ENCODE data around the gene ST8SIA5.

Gene ST8SIA5

GRCh38 chr18:46632401-46633071 is 124.3 kb downstream of the ST8SIA5 start:
- TF ChIP-seq CTCF (IDR thresholded peaks at IDR 0.05; ENCODE audit: low read depth, low read length, poor library complexity, severe bottlenecking) (no peak), EZH2phosphoT487 (IDR thresholded peaks at IDR 0.05; ENCODE audit: borderline replicate concordance, low read length) (no peak)
- H3K9me3 ChIP-seq (ENCODE audit: control insufficient read depth, insufficient read depth, low read length) = no peaks in the 10 kb centered on the region
- no peaks in the 10 kb centered on the region for H3K36me3 ChIP-seq (ENCODE audit: control insufficient read depth, low read length)
- H3K4me2 ChIP-seq (ENCODE audit: low read length) = no peak overlapping the region
- no peak overlapping the region for H3K27ac ChIP-seq (ENCODE audit: low read depth, low read length)
- no peak overlapping the region for H3K4me3 ChIP-seq (ENCODE audit: low read length)
- no peaks in the 10 kb centered on the region for H3K4me1 ChIP-seq (ENCODE audit: control insufficient read depth, low read length)
- H3K27me3 ChIP-seq (ENCODE audit: control insufficient read depth, low read length) = peaks cover 12% of the 10 kb centered on the region; the same call in 1 of the 2 replicates
- H3K79me2 ChIP-seq (ENCODE audit: control insufficient read depth, low read length) = no peaks in the 10 kb centered on the region
- no peaks in the 10 kb centered on the region for H4K20me1 ChIP-seq (ENCODE audit: control insufficient read depth, insufficient read depth, low read depth, low read length)
- H3F3A ChIP-seq (ENCODE audit: control insufficient read depth, insufficient read depth) = no peaks in the 10 kb centered on the region
- H3K9me2 ChIP-seq (replicated peaks; ENCODE audit: control insufficient read depth, low read length) = no peaks in the 10 kb centered on the region

DNA sequence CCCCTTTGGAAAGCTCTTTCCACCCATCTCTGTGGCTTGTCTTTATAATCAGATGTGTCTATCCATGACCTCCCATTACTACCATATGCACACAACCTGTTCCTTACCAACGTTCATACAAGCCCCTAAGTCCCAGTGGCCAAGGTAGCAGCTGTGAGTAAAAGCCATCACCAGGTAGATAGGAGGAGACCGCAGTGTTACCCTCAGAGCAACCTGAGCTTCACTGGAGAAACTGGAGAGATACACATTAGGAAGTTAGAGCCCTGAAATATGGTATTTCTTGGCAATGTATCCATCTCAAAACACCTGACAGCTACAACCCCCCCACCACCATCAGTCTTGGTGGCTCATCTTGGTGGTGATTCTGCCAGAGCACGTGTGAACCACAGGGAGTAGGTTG is 125.9 kb downstream of the ST8SIA5 start:
- no peaks in the 10 kb centered on the region for H3F3A ChIP-seq (ENCODE audit: control insufficient read depth, insufficient read depth)
- no peaks in the 10 kb centered on the region for H3K79me2 ChIP-seq (ENCODE audit: control insufficient read depth, low read length)
- H3K9me2 ChIP-seq (replicated peaks; ENCODE audit: control insufficient read depth, low read length) = no peaks in the 10 kb centered on the region
- H3K4me1 ChIP-seq (ENCODE audit: control insufficient read depth, low read length) = no peaks in the 10 kb centered on the region
- no peak overlapping the region for H3K27ac ChIP-seq (ENCODE audit: low read depth, low read length)
- TF ChIP-seq CTCF (IDR thresholded peaks at IDR 0.05; ENCODE audit: low read depth, low read length, poor library complexity, severe bottlenecking) (no peak), EZH2phosphoT487 (IDR thresholded peaks at IDR 0.05; ENCODE audit: borderline replicate concordance, low read length) (no peak)
- peaks cover 9% of the 10 kb centered on the region; the same call in 1 of the 2 replicates for H3K27me3 ChIP-seq (ENCODE audit: control insufficient read depth, low read length)
- no peaks in the 10 kb centered on the region for H4K20me1 ChIP-seq (ENCODE audit: control insufficient read depth, insufficient read depth, low read depth, low read length)
- no peaks in the 10 kb centered on the region for H3K36me3 ChIP-seq (ENCODE audit: control insufficient read depth, low read length)
- no peak overlapping the region for H3K4me2 ChIP-seq (ENCODE audit: low read length)
- no peak overlapping the region for H3K4me3 ChIP-seq (ENCODE audit: low read length)
- no peaks in the 10 kb centered on the region for H3K9me3 ChIP-seq (ENCODE audit: control insufficient read depth, insufficient read depth, low read length)

DNA sequence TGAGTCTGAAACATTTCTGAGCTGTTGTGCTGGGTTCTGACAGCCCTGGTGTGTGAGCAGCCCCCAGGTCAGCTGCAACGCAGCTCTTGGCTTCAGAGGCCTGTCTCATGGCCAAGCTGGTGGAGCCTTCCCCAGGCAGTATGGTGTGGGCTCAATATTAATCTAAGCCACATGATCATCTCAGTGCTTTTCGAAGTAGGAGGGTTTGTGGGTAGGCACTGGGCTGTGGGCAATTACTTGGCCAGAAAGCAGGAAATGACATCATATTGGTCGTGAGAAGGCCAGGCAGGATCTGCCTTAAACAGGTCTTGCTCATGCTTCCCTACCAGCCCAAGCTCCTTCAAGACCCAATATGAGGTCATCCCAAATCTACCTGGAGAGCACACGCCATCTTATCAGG is 126.7 kb downstream of the ST8SIA5 start:
- no peaks in the 10 kb centered on the region for H3K4me1 ChIP-seq (ENCODE audit: control insufficient read depth, low read length)
- H3K4me3 ChIP-seq (ENCODE audit: low read length) = no peak overlapping the region
- no peaks in the 10 kb centered on the region for H3K36me3 ChIP-seq (ENCODE audit: control insufficient read depth, low read length)
- no peaks in the 10 kb centered on the region for H3F3A ChIP-seq (ENCODE audit: control insufficient read depth, insufficient read depth)
- H3K79me2 ChIP-seq (ENCODE audit: control insufficient read depth, low read length) = no peaks in the 10 kb centered on the region
- H3K9me2 ChIP-seq (replicated peaks; ENCODE audit: control insufficient read depth, low read length) = no peaks in the 10 kb centered on the region
- no peaks in the 10 kb centered on the region for H3K9me3 ChIP-seq (ENCODE audit: control insufficient read depth, insufficient read depth, low read length)
- H4K20me1 ChIP-seq (ENCODE audit: control insufficient read depth, insufficient read depth, low read depth, low read length) = no peaks in the 10 kb centered on the region
- H3K27ac ChIP-seq (ENCODE audit: low read depth, low read length) = no peak overlapping the region
- TF ChIP-seq CTCF (IDR thresholded peaks at IDR 0.05; ENCODE audit: low read depth, low read length, poor library complexity, severe bottlenecking) (no peak), EZH2phosphoT487 (IDR thresholded peaks at IDR 0.05; ENCODE audit: borderline replicate concordance, low read length) (no peak)
- H3K4me2 ChIP-seq (ENCODE audit: low read length) = no peak overlapping the region
- peaks cover 7% of the 10 kb centered on the region; the same call in 1 of the 2 replicates for H3K27me3 ChIP-seq (ENCODE audit: control insufficient read depth, low read length)
